GM12872 (cell line): ENCODE measurements around the gene SGO1.

Source experiments
- CTCF ChIP-seq: IDR thresholded peaks from 3 replicates; pipeline ENCODE4 v1.5.1; 2011; ENCODE audit warnings: low read depth, mild to moderate bottlenecking, low read length, moderate library complexity; ENCODE audit not compliant: insufficient read depth

Gene SGO1

GRCh38 chr3:20182206-20182605 is 3.8 kb downstream of the SGO1 start:
- no peak for TF ChIP-seq CTCF

- TF ChIP-seq CTCF = no peak
Measured at GRCh38 chr3:20181276-20181675, 4.7 kb downstream of the SGO1 start.

GRCh38 chr3:20173844-20174410 is 12.1 kb downstream of the SGO1 start:
- TF ChIP-seq CTCF = no peak

GRCh38 chr3:20161714-20162113 is 24.3 kb downstream of the SGO1 start:
- TF ChIP-seq CTCF = no peak

- no peak for TF ChIP-seq CTCF
Measured at GRCh38 chr3:20160230-20160629, 25.8 kb downstream of the SGO1 start.

GRCh38 chr3:20154928-20155327 is 31.1 kb downstream of the SGO1 start:
- 0 out of 3 replicates have a peak, but pooled peaks have one; percentile 3 for TF ChIP-seq CTCF

- TF ChIP-seq CTCF = no peak
Measured at GRCh38 chr3:20154078-20154477, 31.9 kb downstream of the SGO1 start.
